ENCODE data around the gene GLS. TPM values are rescaled to one million over a fixed set of nuclear protein-coding genes. Genes with fewer than 3 reads are reported as not detected.

The GLS gene
- total and polyA plus RNA-seq, 2 of the 13 experiments (the other 11 are each of a cell fraction or from before 2014, with no cell fraction given) = 78.6 to 183 TPM

- peak; percentile 56; the same call in 1 of the 2 replicates for TF ChIP-seq SNAPC4 (CRISPR knock-in tag; IDR thresholded peaks at IDR 0.05)
- peak; percentile 29; the same call in 1 of the 2 replicates for TF ChIP-seq ZNF383 (CRISPR knock-in tag; IDR thresholded peaks at IDR 0.05; ENCODE audit: borderline replicate concordance)
- TF ChIP-seq GZF1 (CRISPR knock-in tag; IDR thresholded peaks at IDR 0.05) = peak; percentile 88; the same call in 1 of the 2 replicates
- peak; percentile 71; the same call in 1 of the 2 replicates for TF ChIP-seq PPARG (CRISPR knock-in tag; conservative IDR thresholded peaks at IDR 0.05)
- TF ChIP-seq SOX13 (IDR thresholded peaks at IDR 0.05) = no peak
- TF ChIP-seq SOX13 (CRISPR knock-in tag; conservative IDR thresholded peaks at IDR 0.05 in 1 of 2, IDR thresholded peaks at IDR 0.05 in 1 of 2) = peak in 1 of 2 experiments; percentile 80; a peak in 2 of 4 replicates
- peak; percentile 87 for TF ChIP-seq ZC3H13 (CRISPR knock-in tag; IDR thresholded peaks at IDR 0.05)
- TF ChIP-seq ELF1 (CRISPR knock-in tag; IDR thresholded peaks at IDR 0.05) = peak; percentile 88
- peak; percentile 89; the same call in 1 of the 2 replicates for TF ChIP-seq ZNF563 (CRISPR knock-in tag; IDR thresholded peaks at IDR 0.05)
- TF ChIP-seq ZNF670 (CRISPR knock-in tag; IDR thresholded peaks at IDR 0.05; ENCODE audit: borderline replicate concordance) = peak; percentile 99
- peak; percentile 93; the same call in 1 of the 2 replicates for TF ChIP-seq ZNF230 (CRISPR knock-in tag; IDR thresholded peaks at IDR 0.05)
- no peak for TF ChIP-seq ZFAT (CRISPR knock-in tag; conservative IDR thresholded peaks at IDR 0.05)
- TF ChIP-seq ZNF83 (CRISPR knock-in tag; IDR thresholded peaks at IDR 0.05; ENCODE audit: borderline replicate concordance) = 0 out of 2 replicates have a peak, but pooled peaks have one; percentile 15
- TF ChIP-seq ZNF18 (CRISPR knock-in tag; IDR thresholded peaks at IDR 0.05; ENCODE audit: insufficient replicate concordance) = no peak
- no peak for TF ChIP-seq ZNF7 (CRISPR knock-in tag; IDR thresholded peaks at IDR 0.05)
- TF ChIP-seq ZNF264 (CRISPR knock-in tag; IDR thresholded peaks at IDR 0.05) = peak; percentile 78; the same call in 1 of the 2 replicates
- peak; percentile 79; the same call in 1 of the 2 replicates for TF ChIP-seq ARHGAP35 (CRISPR knock-in tag; IDR thresholded peaks at IDR 0.05; ENCODE audit: borderline replicate concordance)
- 0 out of 2 replicates have a peak, but pooled peaks have one; percentile 43 for TF ChIP-seq DPF2 (CRISPR knock-in tag; IDR thresholded peaks at IDR 0.05; ENCODE audit: borderline replicate concordance, low read depth)
- peak; percentile 97 for TF ChIP-seq HOMEZ (CRISPR knock-in tag; IDR thresholded peaks at IDR 0.05; ENCODE audit: low read depth)
- peak; percentile 82; the same call in 1 of the 2 replicates for TF ChIP-seq ZIK1 (CRISPR knock-in tag; IDR thresholded peaks at IDR 0.05; ENCODE audit: borderline replicate concordance, low read depth)
- peak; percentile 92; the same call in 1 of the 2 replicates for TF ChIP-seq PAWR (CRISPR knock-in tag; IDR thresholded peaks at IDR 0.05; ENCODE audit: borderline replicate concordance)
These were observed 133.5 kb downstream of the GLS start, which contains the start of gene STAT1 (continued) for GRCh38 chr2:191013932-191014652.

All from HepG2 (cell line).